Erythroblast (primary cell): ENCODE measurements around the gene EDAR.

Source experiments
- GATA1 ChIP-seq: IDR thresholded peaks from 2 replicates; pipeline ENCODE4 v1.6.1; 2011; ENCODE audit warnings: low read depth, mild to moderate bottlenecking, control low read depth, low read length, moderate library complexity
- POLR2A ChIP-seq: IDR thresholded peaks from 2 replicates; pipeline ENCODE4 v1.6.1; 2011; ENCODE audit warnings: mild to moderate bottlenecking, low read length

DNA sequence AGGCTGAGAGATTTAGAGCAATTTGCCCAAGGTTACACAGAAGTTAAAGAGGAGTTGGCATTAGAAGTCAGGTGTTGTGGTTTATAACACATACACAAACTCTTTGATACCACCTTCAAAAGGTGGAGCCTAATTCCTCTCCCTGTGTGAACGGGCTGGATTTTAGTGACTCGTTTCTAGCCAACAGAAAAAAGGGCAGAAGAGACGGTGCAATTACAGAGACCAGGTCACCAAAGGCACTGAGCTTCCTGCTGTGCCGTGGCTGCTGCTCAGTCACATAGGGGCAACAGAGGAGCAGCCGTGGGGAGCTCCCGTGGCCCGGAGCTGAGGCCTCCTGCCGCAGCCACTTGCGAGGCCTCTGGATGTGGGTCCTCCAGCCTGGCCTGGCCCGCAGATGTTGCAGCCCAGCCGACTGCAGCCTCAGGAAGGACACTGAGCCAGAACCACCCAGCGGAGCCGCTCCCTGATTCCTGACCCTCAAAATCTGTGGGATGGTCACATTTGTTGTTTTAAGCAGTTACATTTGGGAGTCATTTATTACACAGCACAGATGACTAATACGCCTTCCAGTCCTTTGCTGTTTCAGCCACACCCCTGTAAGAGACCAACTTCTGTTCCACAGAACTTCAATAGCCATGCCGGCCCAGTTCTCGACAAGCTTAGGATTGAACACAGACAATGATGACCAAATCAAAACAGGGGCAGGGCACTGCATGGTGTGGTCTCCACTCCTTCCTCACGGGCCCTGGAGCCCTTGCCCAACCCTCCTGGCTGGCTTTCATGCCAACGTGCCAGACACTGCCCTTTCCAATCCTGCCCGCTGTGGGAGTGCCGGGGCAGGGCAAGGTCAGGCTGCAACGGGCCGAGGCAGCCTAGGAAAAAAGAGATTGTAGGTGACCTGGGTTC is 17.1 kb downstream of the EDAR start:
- TF ChIP-seq POLR2A = no peak
- TF ChIP-seq GATA1 = no peak
